Ectodermal cell (in vitro differentiated cells): ENCODE measurements around the gene CTXND2.
"Not testable (repeated sequence)": the region's sequence is repeated elsewhere in the genome, so short reads cannot be mapped to it uniquely, and the experiment has no call there.

ENCODE experiments used
- H3K27ac ChIP-seq: 2 replicates; pipeline ENCODE4 v1.7.0; 2013; ENCODE audit warnings: mild to moderate bottlenecking, low read depth, low read length; ENCODE audit not compliant: insufficient read depth, poor library complexity, severe bottlenecking
- H3K27me3 ChIP-seq: 2 replicates; pipeline ENCODE4 v1.7.0; 2013; ENCODE audit warnings: mild to moderate bottlenecking, low read length; ENCODE audit not compliant: insufficient read depth, control insufficient read depth, poor library complexity, severe bottlenecking
- H3K36me3 ChIP-seq: one replicate; pipeline ENCODE4 v1.7.0; 2013; ENCODE audit warnings: low read length; ENCODE audit not compliant: control insufficient read depth, insufficient read depth
- H3K4me1 ChIP-seq: one replicate; pipeline ENCODE4 v1.7.0; 2013; ENCODE audit warnings: low read length; ENCODE audit not compliant: control insufficient read depth, insufficient read depth
- H3K4me3 ChIP-seq: 2 replicates; pipeline ENCODE4 v1.7.0; 2013; ENCODE audit warnings: low read depth, low read length, control low read depth; ENCODE audit not compliant: insufficient read depth
- H3K9me3 ChIP-seq: 2 replicates; pipeline ENCODE4 v1.7.0; 2013; ENCODE audit warnings: mild to moderate bottlenecking, low read length, moderate library complexity; ENCODE audit not compliant: control insufficient read depth
- WGBS, 2 experiments: methylation state at CpG; one replicate each; pipeline ENCODE4 v1.1.7; 2013; ENCODE audit warnings: missing lambda C conversion rate in 2 of 2; 5-methylcytosine and 5-hydroxymethylcytosine counted together

Gene CTXND2

GRCh38 chr1:150864200-150864599 is 22.7 kb upstream of the CTXND2 start:
- not testable (repeated sequence) for H3K9me3 ChIP-seq, H3K36me3 ChIP-seq, H3K4me3 ChIP-seq, H3K27me3 ChIP-seq, H3K27ac ChIP-seq, H3K4me1 ChIP-seq
- no CpG with 5 or more reads among the region's 3 CpGs for WGBS, 2 experiments

GRCh38 chr1:150869683-150870082 is 17.3 kb upstream of the CTXND2 start:
- Histone ChIP-seq H3K27me3 (no peaks in the 10 kb centered on the region), H3K27ac (no peak overlapping the region), H3K36me3 (no peaks in the 10 kb centered on the region), H3K4me1 (peaks cover 6% of the 10 kb centered on the region), H3K4me3 (no peak overlapping the region), H3K9me3 (no peaks in the 10 kb centered on the region)

GRCh38 chr1:150872572-150872971 is 14.4 kb upstream of the CTXND2 start:
- Histone ChIP-seq H3K9me3 (no peaks in the 10 kb centered on the region), H3K27ac (no peak overlapping the region), H3K36me3 (no peaks in the 10 kb centered on the region), H3K27me3 (no peaks in the 10 kb centered on the region), H3K4me1 (peaks cover 6% of the 10 kb centered on the region), H3K4me3 (no peak overlapping the region)
- 94 to 95% methylated on average over 2 of the region's 2 CpGs for WGBS, 2 experiments

DNA sequence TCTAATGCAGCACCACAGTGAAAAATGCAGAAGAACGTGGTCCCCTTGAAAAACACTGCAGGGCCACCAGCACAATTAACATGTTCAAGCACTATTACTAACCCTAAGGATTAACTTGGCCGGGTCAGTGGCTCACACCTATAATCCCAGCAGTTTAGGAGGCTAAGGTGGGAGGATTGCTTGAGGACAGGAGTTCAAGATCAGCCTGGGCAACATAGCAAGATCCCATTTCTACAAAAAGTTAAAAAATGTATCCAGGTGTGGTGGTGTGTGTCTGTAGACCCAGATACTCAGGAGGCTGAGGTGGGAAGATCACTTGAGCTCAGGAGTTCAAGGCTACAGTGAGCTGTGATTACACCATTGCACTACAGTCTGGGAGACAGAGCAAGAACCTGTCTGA is 13.4 kb upstream of the CTXND2 start:
- H3K4me1 ChIP-seq: peaks cover 6% of the 10 kb centered on the region
- no peak overlapping the region for H3K4me3 ChIP-seq
- H3K36me3 ChIP-seq: no peaks in the 10 kb centered on the region
- no peak overlapping the region for H3K27ac ChIP-seq
- 90 to 98% methylated on average over 2 of the region's 2 CpGs for WGBS, 2 experiments
- no peaks in the 10 kb centered on the region for H3K9me3 ChIP-seq
- H3K27me3 ChIP-seq: no peaks in the 10 kb centered on the region

DNA sequence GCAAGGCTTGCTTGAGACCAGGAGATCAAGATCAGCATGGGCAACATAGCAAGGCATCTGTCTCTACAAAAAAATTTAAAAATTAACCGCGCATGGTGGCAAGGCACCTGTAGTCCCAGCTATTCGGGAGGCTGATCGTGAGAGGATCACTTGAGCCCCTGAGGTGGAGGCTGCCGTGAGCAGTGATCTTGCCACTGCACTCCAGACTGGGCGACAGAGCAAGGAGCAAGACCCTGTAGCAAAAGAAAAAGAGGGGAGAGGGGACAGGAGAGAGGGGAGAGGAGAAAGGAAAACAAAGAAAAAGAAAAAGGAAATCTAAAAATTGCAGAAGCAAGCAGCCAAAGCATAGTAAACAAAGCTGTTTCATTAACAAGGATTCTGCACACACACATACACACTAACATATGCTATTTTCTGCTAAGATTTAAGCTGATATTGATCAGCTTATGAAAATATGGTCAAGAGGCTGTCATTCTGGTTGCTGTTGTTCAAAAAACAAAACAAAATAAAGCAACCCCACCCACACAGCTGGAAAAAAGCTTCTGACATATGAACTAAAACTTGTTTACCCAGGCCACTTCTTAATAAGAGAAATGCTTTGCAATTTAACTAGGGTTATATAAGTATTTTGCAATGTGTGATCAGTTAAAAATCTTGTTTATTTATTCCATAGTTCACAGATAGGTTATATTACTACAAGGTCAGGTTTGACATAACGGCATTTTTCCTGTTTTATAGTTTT is 12.3 kb upstream of the CTXND2 start:
- no peak overlapping the region for H3K4me3 ChIP-seq
- H3K4me1 ChIP-seq: peaks cover 6% of the 10 kb centered on the region
- H3K27me3 ChIP-seq: no peaks in the 10 kb centered on the region
- H3K27ac ChIP-seq: no peak overlapping the region
- no peaks in the 10 kb centered on the region for H3K36me3 ChIP-seq
- no peaks in the 10 kb centered on the region for H3K9me3 ChIP-seq
- WGBS, 2 experiments: 81 to 83% methylated on average over 7 of the region's 7 CpGs

DNA sequence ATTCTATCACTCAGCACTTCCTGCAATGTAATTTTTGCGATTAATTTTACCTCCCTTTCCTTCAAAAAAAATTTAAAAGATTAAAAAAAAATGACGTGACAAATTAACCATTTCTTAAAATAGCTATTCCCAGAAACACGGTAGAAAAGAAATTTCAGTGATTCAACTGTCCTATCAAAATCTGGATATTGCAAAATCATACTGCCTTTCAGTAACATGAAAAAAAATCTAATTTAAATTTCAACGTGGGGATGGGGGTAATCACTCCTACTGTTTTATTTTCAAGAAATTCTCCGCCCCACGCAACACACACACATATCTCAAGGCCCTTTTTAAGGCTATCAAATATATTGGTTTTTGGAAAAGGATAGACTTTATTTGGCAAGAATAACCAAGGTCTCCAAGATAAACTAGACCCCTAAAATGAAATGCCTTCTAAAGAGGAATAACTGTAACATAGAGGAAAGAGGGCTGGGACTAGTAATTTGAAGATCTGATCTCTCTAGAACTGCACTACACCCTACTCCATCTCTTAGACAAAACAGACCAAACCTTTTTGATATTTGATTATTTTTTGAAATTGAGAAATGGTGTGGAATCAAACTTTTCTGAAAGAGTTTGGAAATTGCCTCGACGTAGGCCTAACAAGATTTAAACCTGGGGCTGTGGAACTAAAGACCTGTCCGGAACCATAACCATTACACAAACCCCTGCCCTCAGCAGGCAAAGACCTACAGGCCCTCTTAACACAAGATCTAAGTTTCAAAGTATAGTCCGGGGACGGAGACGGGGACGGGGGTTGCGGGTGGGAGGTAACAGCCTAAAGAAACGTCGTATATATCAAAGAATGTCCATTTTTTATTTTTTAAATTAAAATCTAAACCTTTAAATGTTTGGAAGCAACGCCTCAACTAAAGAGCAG is 11.5 kb upstream of the CTXND2 start:
- H3K4me3 ChIP-seq: peak overlapping the region; percentile 86
- H3K9me3 ChIP-seq: no peaks in the 10 kb centered on the region
- peak overlapping the region; percentile 88 for H3K27ac ChIP-seq
- 18 to 32% methylated on average over 8 to 15 of the region's 17 CpGs for WGBS, 2 experiments
- no peaks in the 10 kb centered on the region for H3K36me3 ChIP-seq
- H3K4me1 ChIP-seq: peaks cover 6% of the 10 kb centered on the region
- no peaks in the 10 kb centered on the region for H3K27me3 ChIP-seq

DNA sequence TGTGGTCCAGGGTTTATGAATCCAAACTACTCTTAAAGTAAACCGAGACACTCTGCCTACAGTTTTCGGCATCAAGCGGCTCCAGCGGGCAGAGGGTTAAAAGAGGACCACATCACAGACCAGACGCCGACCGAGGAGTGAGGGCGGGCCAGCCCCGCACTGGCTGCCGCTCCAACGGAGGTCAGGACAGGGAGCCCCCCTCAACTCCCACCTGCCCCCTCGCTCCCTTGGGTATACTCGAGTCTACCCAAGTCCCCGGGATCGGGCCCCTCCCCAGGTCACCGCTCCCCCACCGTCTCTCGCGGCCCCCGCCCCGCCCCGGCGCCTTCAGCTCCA is 10.8 kb upstream of the CTXND2 start:
- Histone ChIP-seq H3K27ac (peak overlapping the region; percentile 88), H3K9me3 (no peaks in the 10 kb centered on the region), H3K36me3 (no peaks in the 10 kb centered on the region), H3K27me3 (no peaks in the 10 kb centered on the region), H3K4me1 (peaks cover 6% of the 10 kb centered on the region), H3K4me3 (peak overlapping the region; percentile 86)
- WGBS, 2 experiments: 0% methylated on average over 23 of the region's 23 CpGs

GRCh38 chr1:150878931-150879330 is 8.0 kb upstream of the CTXND2 start:
- not testable (repeated sequence) for H3K9me3 ChIP-seq, H3K36me3 ChIP-seq, H3K4me3 ChIP-seq, H3K27ac ChIP-seq, H3K27me3 ChIP-seq, H3K4me1 ChIP-seq
- 96% methylated on average over 2 of the region's 2 CpGs for WGBS, 2 experiments

GRCh38 chr1:150881331-150882070 is 5.4 kb upstream of the CTXND2 start:
- Histone ChIP-seq H3K4me3 (no peak overlapping the region), H3K9me3 (no peaks in the 10 kb centered on the region), H3K27me3 (no peaks in the 10 kb centered on the region), H3K27ac (no peak overlapping the region), H3K36me3 (no peaks in the 10 kb centered on the region), H3K4me1 (no peaks in the 10 kb centered on the region)
- WGBS, 2 experiments: 98 to 100% methylated on average over 2 of the region's 2 CpGs

- H3K27ac ChIP-seq, H3K36me3 ChIP-seq, H3K4me1 ChIP-seq, H3K27me3 ChIP-seq, H3K9me3 ChIP-seq, H3K4me3 ChIP-seq: not testable (repeated sequence)
- WGBS, 2 experiments: 90 to 96% methylated on average over 5 of the region's 5 CpGs
These were observed 3.8 kb upstream of the CTXND2 start for GRCh38 chr1:150883121-150883520.
